Left ventricle myocardium superior (tissue), 1 donor: ENCODE measurements around the gene OR4K13. TPM values are rescaled to one million over a fixed set of nuclear protein-coding genes. Genes with fewer than 3 reads are reported as not detected.

Source experiments
- ATAC-seq: fragments of 200-7000 bp; cut with Tn5 transposase; one replicate; pipeline ENCODE4 v1.9.1; 2020; ENCODE audit warnings: mild to moderate bottlenecking, moderate library complexity
- DNase-seq: peaks from one replicate; pipeline ENCODE4 v3.0.0-alpha.2; 2020
- intact Hi-C: fragments of 100-400 bp; cut with micrococcal nuclease; formaldehyde crosslinking; loops from one replicate; pipeline ENCODE4 v1.11.0; 2022
- long read RNA-seq: library from polyadenylated mRNA; unstranded; transcript quantifications from one replicate; pipeline ENCODE4 v2.0.0, GENCODE V29; 2021
- total RNA-seq: library from RNA; stranded (reverse); fragmentation: NEBNext Ultra II Directional; extraction: Animal tissue kit (Norgen Biotek cat#: 25700); gene quantifications from one replicate; pipeline ENCODE4 v1.2.1, GENCODE V29; 2021
- donor health status: DM: no; HTN: yes; CAD: no; lungs with severe emphysema.

OR4K13 gene
- total RNA-seq: not detected
- long read RNA-seq: 0 reads

GRCh38 chr14:20035938-20036337, at the start of gene OR4K13:
TSS of gene OR4K13 (minus strand) at chr14:20036038. CDS start at chr14:20034758, 1,280 bp downstream.
- DNase-seq: no peak
- intact Hi-C loops: no loop called here
- ATAC-seq: no peak

- ATAC-seq (no peak), DNase-seq (no peak)
- intact Hi-C loops: no loop called here
Measured at GRCh38 chr14:20059745-20060144, 23.9 kb upstream of the OR4K13 start, which contains the start of gene OR4L1. TSS of gene OR4L1 (plus strand) at chr14:20060045. CDS start at chr14:20060045, 0 bp downstream.

- no peak for DNase-seq
- intact Hi-C loops: no loop called here
- ATAC-seq: no peak
Measured at GRCh38 chr14:20048202-20048601, 12.4 kb upstream of the OR4K13 start.

GRCh38 chr14:20044243-20044642, 8.4 kb upstream of the OR4K13 start:
- intact Hi-C loops: no loop called here
- no peak for DNase-seq
- no peak for ATAC-seq

GRCh38 chr14:20035449-20035848, 389 bp downstream of the OR4K13 start:
- no peak for DNase-seq

GRCh38 chr14:20031058-20031457, 4.8 kb downstream of the OR4K13 start:
- intact Hi-C loops: no loop called here
- no peak for ATAC-seq
- no peak for DNase-seq

More at GRCh38 chr14:20035449-20035848, 389 bp downstream of the OR4K13 start:
- ATAC-seq: no peak
- intact Hi-C loops: no loop called here

- intact Hi-C loops: no loop called here
- ATAC-seq (no peak), DNase-seq (no peak)
Measured at GRCh38 chr14:20019257-20019865, 16.5 kb downstream of the OR4K13 start, which contains the start of gene OR4K14. TSS of gene OR4K14 (minus strand) at chr14:20019307. CDS start at chr14:20015193, 4,114 bp downstream.

GRCh38 chr14:20008156-20008555, 27.7 kb downstream of the OR4K13 start:
- intact Hi-C loops: no loop called here
- ATAC-seq (no peak), DNase-seq (no peak)

GRCh38 chr14:20002319-20002718, 33.5 kb downstream of the OR4K13 start:
- intact Hi-C loops: no loop called here
- ATAC-seq (no peak), DNase-seq (no peak)

- no peak for DNase-seq
- intact Hi-C loops: no loop called here
- ATAC-seq: no peak
Measured at GRCh38 chr14:20001863-20002262, 34.0 kb downstream of the OR4K13 start, which contains the start of gene OR4Q2. TSS of gene OR4Q2 (plus strand) at chr14:20002163.

- intact Hi-C loops: no loop called here
- DNase-seq (no peak), ATAC-seq (no peak)
Measured at GRCh38 chr14:19993438-19993837, 42.4 kb downstream of the OR4K13 start.

Other genes starting within 250 kb of the OR4K13 start
- not detected for gene OR4N2, start 232.3 kb downstream of the OR4K13 start, total RNA-seq
- gene OR4K2, start 160.9 kb downstream of the OR4K13 start, total RNA-seq: not detected
- gene OR4K5, start 115.4 kb downstream of the OR4K13 start, total RNA-seq: not detected
- gene OR4K1, start 105.1 kb downstream of the OR4K13 start, total RNA-seq: not detected
- gene OR4K15, start 60.4 kb downstream of the OR4K13 start, total RNA-seq: not detected
- gene OR4Q2, start 33.9 kb downstream of the OR4K13 start, total RNA-seq: not detected
- not detected for gene OR4K14, start 16.7 kb downstream of the OR4K13 start, total RNA-seq
- gene OR4L1, start 24.0 kb upstream of the OR4K13 start, total RNA-seq: not detected
- not detected for gene OR4K17, start 74.7 kb upstream of the OR4K13 start, total RNA-seq
- not detected for gene OR4N5, start 102.8 kb upstream of the OR4K13 start, total RNA-seq
- gene OR11G2, start 154.9 kb upstream of the OR4K13 start, total RNA-seq: not detected
- gene OR11H6, start 187.7 kb upstream of the OR4K13 start, total RNA-seq: not detected
- not detected for gene OR11H7, start 192.9 kb upstream of the OR4K13 start, total RNA-seq
- not detected for gene OR11H4, start 203.2 kb upstream of the OR4K13 start, total RNA-seq